Adrenal gland (tissue), 12 donors: ENCODE measurements around the gene MCTP1. TPM values are rescaled to one million over a fixed set of nuclear protein-coding genes. Genes with fewer than 3 reads are reported as not detected.

Experiments used
- DNase-seq, 7 donors: peaks; one replicate each; pipeline ENCODE4 v3.0.0-alpha.2; 2019 to 2020
- H3K27ac ChIP-seq, 5 donors: fragments of 200-600 bp; sonication (generic) in 4 of 5; 1 replicate in 3 of 5; 2 replicates in 2 of 5; pipeline versions ENCODE4 v1.5.1 to v1.8.0; 2016 to 2020; ENCODE audit warnings: mild to moderate bottlenecking in 1 of 5
- H3K27me3 ChIP-seq: fragments of 200-600 bp; 2 replicates; pipeline ENCODE4 v1.8.0; 2021
- H3K36me3 ChIP-seq, 2 donors: fragments of 200-600 bp; replicated peaks in 1 of 2; 1 replicate in 1 of 2; 2 replicates in 1 of 2; pipeline versions ENCODE4 v1.5.1 to v1.8.0; 2018 to 2022
- H3K4me1 ChIP-seq, 2 donors: fragments of 200-600 bp; replicated peaks in 1 of 2; 1 replicate in 1 of 2; 2 replicates in 1 of 2; pipeline versions ENCODE4 v1.5.1 to v1.8.0; 2018 to 2021
- H3K4me3 ChIP-seq, 4 donors: fragments of 200-600 bp; sonication (generic) in 3 of 4; one replicate each; pipeline ENCODE4 v1.5.1; 2016 to 2018
- H3K9me3 ChIP-seq, 3 donors: fragments of 200-600 bp; sonication (generic) in 1 of 3; replicated peaks in 1 of 3; 1 replicate in 2 of 3; 2 replicates in 1 of 3; pipeline versions ENCODE4 v1.5.1 to v1.8.0; 2016 to 2021
- CTCF ChIP-seq, 6 experiments: fragments of 450-650 bp in 4 of 6; fragments of 200-600 bp in 2 of 6; sonication (generic) in 1 of 6; IDR thresholded peaks; 1 replicate in 5 of 6; 2 replicates in 1 of 6; pipeline versions ENCODE4 v1.5.1 to v1.8.0; 2016 to 2021; ENCODE audit warnings: antibody characterized with exemption in 6 of 6, mild to moderate bottlenecking in 2 of 6, moderate library complexity in 1 of 6
- POLR2A ChIP-seq, 2 donors: fragments of 450-650 bp; IDR thresholded peaks; one replicate each; pipeline ENCODE4 v1.6.1; 2017; ENCODE audit warnings: antibody characterized with exemption in 2 of 2, mild to moderate bottlenecking in 2 of 2, moderate library complexity in 1 of 2
- WGBS, 4 donors: extraction: QIAGEN DNeasy Blood & Tissue Kit in 2 of 4; methylation state at CpG; one replicate each; pipeline versions ENCODE4 v1.1.5 to v1.1.7; 2013 to 2017; 5-methylcytosine and 5-hydroxymethylcytosine counted together
- intact Hi-C, 2 donors: fragments of 100-400 bp; cut with DNase I; formaldehyde crosslinking; loops; one replicate each; pipeline versions ENCODE4 v1.14.1 to v1.15.0; 2022 to 2023
- polyA plus RNA-seq, 3 donors: library from polyadenylated mRNA; stranded (reverse); fragments of 200-250 nt in 2 of 3; fragments of 350-450 nt in 1 of 3; fragmentation: Illumina TruSeq in 1 of 3; extraction: RNeasy Lipid Tissue Mini Kit (QIAGEN cat#74804) in 1 of 3; gene quantifications; one replicate each; pipeline ENCODE4 v1.2.3, GENCODE V29; 2013 to 2014
- total RNA-seq, 9 donors: library from RNA; depleted of rRNA in 4 of 9; stranded (reverse); fragments of >200 nt in 4 of 9; fragments of 120-200 nt in 1 of 9; fragmentation: NEBNext Ultra II Directional in 1 of 9; extraction: Animal tissue kit (Norgen Biotek cat#: 25700) in 1 of 9; gene quantifications; one replicate each; pipeline versions ENCODE4 v1.1.0 to v1.2.4, GENCODE V29; 2013 to 2023
- donor health status: healthy with polysubstance abuse.
- donor health status: Bipolar disorder and iron deficiency.
- donor health status: DM: yes; HTN: yes; CAD: no.
- donor health status: DM: no; HTN: no; CAD: no.
- donor health status: DM: no; HTN: no; CAD: no.
- donor health status: DM: yes; HTN: yes; CAD: no.

The MCTP1 gene
- total and polyA plus RNA-seq, 12 donors, result 1.2 to 20.1 (median 5.1) TPM

GRCh38 chr5:95110118-95110517, 174.8 kb downstream of the MCTP1 start:
- no peak overlapping the region for H3K27ac ChIP-seq
- intact Hi-C loops, result no loop called here
- H3K27me3 ChIP-seq, result no peaks in the 10 kb centered on the region
- H3K9me3 ChIP-seq, result no peaks in the 10 kb centered on the region
- no peak overlapping the region for H3K4me3 ChIP-seq
- DNase-seq, result no peak
- H3K4me1 ChIP-seq, result no peaks in the 10 kb centered on the region
- 37 to 69% (median 52%) methylated on average over 1 of the region's 1 CpG for WGBS, 4 donors
- no peaks in the 10 kb centered on the region for H3K36me3 ChIP-seq
- no peak for TF ChIP-seq CTCF (IDR thresholded peaks at IDR 0.05)
- TF ChIP-seq POLR2A (IDR thresholded peaks at IDR 0.05), result no peak

GRCh38 chr5:95107138-95107537, 177.8 kb downstream of the MCTP1 start:
- Histone ChIP-seq H3K9me3 (no peaks in the 10 kb centered on the region), H3K4me1 (no peaks in the 10 kb centered on the region), H3K27ac (no peak overlapping the region), H3K27me3 (no peaks in the 10 kb centered on the region), H3K36me3 (no peaks in the 10 kb centered on the region), H3K4me3 (no peak overlapping the region)
- no peak for DNase-seq
- WGBS, 4 donors, result 58 to 80% (median 72%) methylated on average over 2 of the region's 2 CpGs
- TF ChIP-seq POLR2A (IDR thresholded peaks at IDR 0.05), result no peak
- TF ChIP-seq CTCF (IDR thresholded peaks at IDR 0.05), result no peak
- intact Hi-C loops, result no loop called here

GRCh38 chr5:95105638-95106037, 179.3 kb downstream of the MCTP1 start:
- Histone ChIP-seq H3K27me3 (no peaks in the 10 kb centered on the region), H3K9me3 (no peaks in the 10 kb centered on the region), H3K4me1 (no peaks in the 10 kb centered on the region), H3K4me3 (no peak overlapping the region), H3K27ac (no peak overlapping the region), H3K36me3 (no peaks in the 10 kb centered on the region)
- no peak for DNase-seq
- TF ChIP-seq POLR2A (IDR thresholded peaks at IDR 0.05) (no peak), CTCF (IDR thresholded peaks at IDR 0.05) (no peak)
- 74 to 91% (median 83%) methylated on average over 1 of the region's 1 CpG for WGBS, 4 donors
- intact Hi-C loops, result no loop called here

GRCh38 chr5:95102687-95103086, 182.2 kb downstream of the MCTP1 start:
- no peaks in the 10 kb centered on the region for H3K9me3 ChIP-seq
- no peak for TF ChIP-seq POLR2A (IDR thresholded peaks at IDR 0.05)
- TF ChIP-seq CTCF (IDR thresholded peaks at IDR 0.05), result no peak
- H3K27ac ChIP-seq, result no peak overlapping the region
- DNase-seq, result no peak
- H3K27me3 ChIP-seq, result no peaks in the 10 kb centered on the region
- 65 to 87% (median 81%) methylated on average over 1 of the region's 1 CpG for WGBS, 4 donors
- no peaks in the 10 kb centered on the region for H3K36me3 ChIP-seq
- no peaks in the 10 kb centered on the region for H3K4me1 ChIP-seq
- no peak overlapping the region for H3K4me3 ChIP-seq
- intact Hi-C loops, result no loop called here
